22Rv1 (cell line): ENCODE results near the gene RANBP1.

Experiments used
- ZFX ChIP-seq: fragments of 450-650 bp; IDR thresholded peaks from 2 replicates; pipeline ENCODE4 v1.6.1; 2017; ENCODE audit warnings: antibody characterized with exemption, borderline replicate concordance
- TF ChIP-seq, protein P1 (sequence below): fragments of 450-650 bp; IDR thresholded peaks from 2 replicates; pipeline ENCODE4 v1.5.1; 2017; ENCODE audit warnings: mild to moderate bottlenecking

DNA sequence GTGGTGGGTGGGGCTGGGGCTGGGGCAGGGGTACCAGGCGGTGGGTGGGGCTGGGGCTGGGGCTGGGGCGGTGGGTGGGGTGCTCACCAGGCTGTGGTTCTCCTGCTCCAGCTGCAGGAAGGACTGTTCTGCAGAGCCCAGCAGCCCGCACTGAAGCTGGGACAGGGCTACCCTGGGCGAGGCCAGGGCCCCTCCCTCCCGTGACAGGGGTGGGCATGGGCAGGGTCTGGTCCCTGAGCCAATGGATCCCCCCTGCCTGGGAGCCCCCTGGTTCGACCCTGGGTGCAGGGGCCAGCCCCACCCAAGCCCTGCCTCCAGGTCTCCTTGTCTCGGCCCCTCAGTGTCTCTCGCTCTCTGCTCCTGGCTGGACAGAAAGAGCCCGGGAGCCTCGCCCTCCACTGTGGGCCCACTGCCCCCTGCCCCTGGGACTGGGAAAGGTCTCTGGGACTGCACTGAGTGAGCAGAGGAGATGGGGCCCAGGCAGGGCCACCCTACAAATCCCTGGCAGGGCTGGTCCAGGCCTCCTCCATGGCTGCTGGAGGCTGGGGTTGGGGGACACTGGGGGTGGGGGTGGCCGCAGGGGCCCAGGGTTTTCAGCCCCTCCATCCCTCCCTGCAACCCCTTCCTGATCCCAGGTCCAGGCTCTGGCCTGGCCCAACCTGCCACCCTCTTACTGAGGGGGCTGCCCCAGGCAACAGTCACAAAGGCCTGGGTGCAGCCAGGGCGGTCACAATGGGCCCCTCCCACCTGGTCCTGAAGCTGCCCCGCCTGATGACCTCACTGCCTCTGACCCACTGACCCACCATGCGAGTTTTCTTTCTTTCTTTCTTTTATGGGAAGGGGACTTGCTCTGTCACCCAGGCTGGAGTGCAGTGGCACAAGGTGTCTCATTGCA lies 34.7 kb downstream of the RANBP1 start, which contains the start of gene CCDC188:
- TF ChIP-seq, protein P1, sequence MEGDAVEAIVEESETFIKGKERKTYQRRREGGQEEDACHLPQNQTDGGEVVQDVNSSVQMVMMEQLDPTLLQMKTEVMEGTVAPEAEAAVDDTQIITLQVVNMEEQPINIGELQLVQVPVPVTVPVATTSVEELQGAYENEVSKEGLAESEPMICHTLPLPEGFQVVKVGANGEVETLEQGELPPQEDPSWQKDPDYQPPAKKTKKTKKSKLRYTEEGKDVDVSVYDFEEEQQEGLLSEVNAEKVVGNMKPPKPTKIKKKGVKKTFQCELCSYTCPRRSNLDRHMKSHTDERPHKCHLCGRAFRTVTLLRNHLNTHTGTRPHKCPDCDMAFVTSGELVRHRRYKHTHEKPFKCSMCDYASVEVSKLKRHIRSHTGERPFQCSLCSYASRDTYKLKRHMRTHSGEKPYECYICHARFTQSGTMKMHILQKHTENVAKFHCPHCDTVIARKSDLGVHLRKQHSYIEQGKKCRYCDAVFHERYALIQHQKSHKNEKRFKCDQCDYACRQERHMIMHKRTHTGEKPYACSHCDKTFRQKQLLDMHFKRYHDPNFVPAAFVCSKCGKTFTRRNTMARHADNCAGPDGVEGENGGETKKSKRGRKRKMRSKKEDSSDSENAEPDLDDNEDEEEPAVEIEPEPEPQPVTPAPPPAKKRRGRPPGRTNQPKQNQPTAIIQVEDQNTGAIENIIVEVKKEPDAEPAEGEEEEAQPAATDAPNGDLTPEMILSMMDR: no peak
- no peak for TF ChIP-seq ZFX
